HUES64 (cell line): ENCODE data around the gene STK39.

Experiments
- H3K27ac ChIP-seq: 2 replicates; pipeline ENCODE4 v1.7.0; 2013; ENCODE audit warnings: low read depth, low read length, inconsistent platforms
- H3K27me3 ChIP-seq: 2 replicates; pipeline ENCODE4 v1.6.1; 2013; ENCODE audit warnings: mild to moderate bottlenecking, low read length; ENCODE audit not compliant: insufficient read depth
- H3K36me3 ChIP-seq: 2 replicates; pipeline ENCODE4 v1.6.1; 2013; ENCODE audit warnings: mild to moderate bottlenecking, low read length; ENCODE audit not compliant: insufficient read depth
- H3K4me1 ChIP-seq: 2 replicates; pipeline ENCODE4 v1.6.1; 2013; ENCODE audit warnings: mild to moderate bottlenecking, low read length, moderate library complexity; ENCODE audit not compliant: insufficient read depth
- H3K4me3 ChIP-seq: 2 replicates; pipeline ENCODE4 v1.5.1; 2013; ENCODE audit warnings: mild to moderate bottlenecking, low read length, moderate library complexity
- H3K9ac ChIP-seq: 2 replicates; pipeline ENCODE4 v1.6.1; 2013; ENCODE audit warnings: mild to moderate bottlenecking, low read depth, low read length
- H3K9me3 ChIP-seq: 2 replicates; pipeline ENCODE4 v1.6.1; 2013; ENCODE audit warnings: low read depth, low read length; ENCODE audit not compliant: insufficient read depth
- WGBS: fragments of 150-250, 120-280 bp; methylation state at CpG from one replicate; pipeline ENCODE4 v1.1.7; 2013; ENCODE audit warnings: missing lambda C conversion rate; 5-methylcytosine and 5-hydroxymethylcytosine counted together

Gene STK39

GRCh38 chr2:167929484-167929883 lies 317.9 kb downstream of the STK39 start:
- 93% methylated on average over 3 of the region's 3 CpGs for WGBS
- no peaks in the 10 kb centered on the region; the same call in 1 of the 2 replicates for H3K4me1 ChIP-seq
- no peaks in the 10 kb centered on the region for H3K36me3 ChIP-seq
- H3K27ac ChIP-seq, result no peak overlapping the region
- H3K9ac ChIP-seq, result no peak overlapping the region
- H3K9me3 ChIP-seq, result no peaks in the 10 kb centered on the region
- no peaks in the 10 kb centered on the region for H3K27me3 ChIP-seq
- no peak overlapping the region for H3K4me3 ChIP-seq

- Histone ChIP-seq H3K4me3 (no peak overlapping the region), H3K27ac (no peak overlapping the region), H3K9ac (no peak overlapping the region), H3K4me1 (no peaks in the 10 kb centered on the region; the same call in 1 of the 2 replicates), H3K9me3 (no peaks in the 10 kb centered on the region), H3K36me3 (no peaks in the 10 kb centered on the region), H3K27me3 (no peaks in the 10 kb centered on the region)
- WGBS, result 92% methylated on average over 6 of the region's 6 CpGs
Observed at GRCh38 chr2:167928434-167928833, 319.0 kb downstream of the STK39 start.

DNA sequence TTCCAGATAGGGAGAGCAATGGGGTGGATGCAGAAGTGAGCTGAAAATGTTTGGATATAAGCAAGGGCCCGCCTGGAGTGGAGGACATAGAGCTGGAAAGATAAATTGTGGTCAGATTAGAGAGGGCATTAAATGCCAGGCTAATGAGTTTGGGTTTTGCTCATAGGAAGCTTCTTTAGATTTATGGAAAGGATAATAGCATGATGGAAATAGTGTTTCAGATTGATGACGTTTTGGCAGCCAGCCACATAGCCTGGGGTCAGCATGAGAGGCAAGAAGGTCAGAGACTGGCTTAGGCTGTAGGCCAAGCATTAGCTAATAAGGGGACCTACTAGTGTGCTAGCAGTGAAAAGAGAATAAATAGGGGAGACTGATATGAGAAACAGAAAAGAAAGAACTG lies 321.6 kb downstream of the STK39 start:
- no peak overlapping the region for H3K27ac ChIP-seq
- no peaks in the 10 kb centered on the region for H3K9me3 ChIP-seq
- no peaks in the 10 kb centered on the region; the same call in 1 of the 2 replicates for H3K4me1 ChIP-seq
- H3K4me3 ChIP-seq, result no peak overlapping the region
- no peak overlapping the region for H3K9ac ChIP-seq
- no peaks in the 10 kb centered on the region for H3K27me3 ChIP-seq
- WGBS, result 90% methylated on average over 2 of the region's 2 CpGs
- H3K36me3 ChIP-seq, result no peaks in the 10 kb centered on the region

DNA sequence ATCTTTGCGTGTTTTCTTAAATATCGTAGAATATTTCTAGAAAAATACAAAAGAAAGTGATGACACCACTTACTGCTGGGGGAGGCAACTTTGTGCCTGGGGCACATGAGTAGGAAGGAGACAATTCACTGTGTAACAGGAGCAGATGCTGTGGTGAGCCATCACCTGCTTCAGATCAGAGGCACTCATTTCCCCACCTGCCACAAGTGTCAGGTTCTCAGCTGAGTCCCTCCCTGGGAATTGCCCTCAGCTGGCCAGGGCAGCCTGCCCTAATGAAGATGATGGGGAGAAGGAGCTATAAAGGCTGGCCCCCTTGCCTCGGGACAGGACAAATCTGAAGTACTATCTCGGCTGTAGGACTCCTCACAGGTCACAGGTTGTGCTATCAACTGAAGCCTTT lies 322.8 kb downstream of the STK39 start:
- Histone ChIP-seq H3K4me1 (no peaks in the 10 kb centered on the region), H3K9me3 (no peaks in the 10 kb centered on the region), H3K27ac (no peak overlapping the region), H3K36me3 (no peaks in the 10 kb centered on the region), H3K9ac (no peak overlapping the region), H3K4me3 (no peak overlapping the region), H3K27me3 (no peaks in the 10 kb centered on the region)
- 97% methylated on average over 4 of the region's 4 CpGs for WGBS

GRCh38 chr2:167916756-167917155 lies 330.6 kb downstream of the STK39 start:
- Histone ChIP-seq H3K4me1 (peaks cover 10% of the 10 kb centered on the region; the same call in 1 of the 2 replicates), H3K9ac (no peak overlapping the region), H3K36me3 (no peaks in the 10 kb centered on the region), H3K27me3 (no peaks in the 10 kb centered on the region), H3K27ac (no peak overlapping the region), H3K9me3 (no peaks in the 10 kb centered on the region), H3K4me3 (no peak overlapping the region)
- WGBS, result 90% methylated on average over 1 of the region's 1 CpG

DNA sequence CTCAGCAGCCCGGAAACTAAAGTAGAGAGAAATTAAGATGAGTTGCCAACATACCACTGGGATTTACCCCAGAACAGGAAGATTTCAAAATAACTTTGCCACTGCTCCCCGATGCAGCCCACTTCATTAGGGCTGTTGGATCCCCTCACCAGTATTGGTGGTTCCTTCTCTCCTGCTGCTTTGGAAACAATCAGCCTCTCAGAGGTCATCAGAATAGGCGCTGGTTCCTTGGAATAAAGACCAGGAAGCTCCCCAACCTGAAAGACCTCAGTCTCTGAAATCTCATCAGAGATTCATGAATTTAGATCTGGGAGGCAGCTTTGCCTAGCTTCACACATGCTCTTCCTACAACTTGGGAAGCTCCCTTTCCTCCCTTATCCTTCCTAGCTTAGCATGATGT lies 332.4 kb downstream of the STK39 start:
- peaks cover 10% of the 10 kb centered on the region; the same call in 1 of the 2 replicates for H3K4me1 ChIP-seq
- H3K9me3 ChIP-seq, result no peaks in the 10 kb centered on the region
- H3K9ac ChIP-seq, result no peak overlapping the region
- no peaks in the 10 kb centered on the region for H3K27me3 ChIP-seq
- H3K4me3 ChIP-seq, result no peak overlapping the region
- no peak overlapping the region for H3K27ac ChIP-seq
- no peaks in the 10 kb centered on the region for H3K36me3 ChIP-seq
- 87% methylated on average over 3 of the region's 3 CpGs for WGBS

DNA sequence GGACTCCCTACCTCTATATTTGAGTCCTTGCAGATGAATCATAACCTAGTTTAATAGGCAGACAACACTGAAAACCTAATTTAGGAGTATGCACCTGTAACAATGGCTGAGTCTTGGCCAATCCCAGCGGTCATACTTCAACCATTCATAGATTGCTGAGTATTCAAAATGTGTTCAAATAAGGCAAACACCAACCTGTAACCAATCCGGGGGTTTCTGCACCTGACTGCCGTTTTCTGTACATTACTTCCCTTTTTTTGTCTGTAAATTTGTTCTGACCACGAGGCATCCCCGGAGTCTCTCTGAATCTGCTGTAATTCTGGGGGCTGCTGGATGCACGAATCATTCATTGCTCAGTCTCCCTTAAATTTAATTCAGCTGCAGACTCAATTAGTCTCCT lies 338.6 kb downstream of the STK39 start:
- 94% methylated on average over 6 of the region's 6 CpGs for WGBS
- no peak overlapping the region for H3K4me3 ChIP-seq
- no peak overlapping the region for H3K9ac ChIP-seq
- H3K4me1 ChIP-seq, result no peaks in the 10 kb centered on the region
- H3K27me3 ChIP-seq, result no peaks in the 10 kb centered on the region
- no peaks in the 10 kb centered on the region for H3K36me3 ChIP-seq
- no peak overlapping the region for H3K27ac ChIP-seq
- no peaks in the 10 kb centered on the region for H3K9me3 ChIP-seq

GRCh38 chr2:167905668-167906067 lies 341.7 kb downstream of the STK39 start:
- H3K9me3 ChIP-seq, result no peaks in the 10 kb centered on the region
- H3K36me3 ChIP-seq, result no peaks in the 10 kb centered on the region
- no peak overlapping the region for H3K4me3 ChIP-seq
- H3K4me1 ChIP-seq, result no peaks in the 10 kb centered on the region
- 98% methylated on average over 14 of the region's 14 CpGs for WGBS
- H3K27me3 ChIP-seq, result no peaks in the 10 kb centered on the region
- no peak overlapping the region for H3K9ac ChIP-seq
- no peak overlapping the region for H3K27ac ChIP-seq
